CD4-positive, alpha-beta memory T cell (primary cell): Measurements from ENCODE around the gene CHMP2A. TPM values are rescaled to one million over a fixed set of nuclear protein-coding genes. Genes with fewer than 3 reads are reported as not detected.

ENCODE experiments used
- CTCF ChIA-PET: fragments of 350-600 bp; sonication (Branson Sonifier 250); formaldehyde crosslinking; loops from one replicate; lab custom pipeline; 2021; ENCODE audit warnings: inconsistent platforms; ENCODE audit not compliant: partially characterized antibody; lab: Charles Lee
- POLR2A ChIA-PET: fragments of 350-600 bp; sonication (Branson Sonifier 250); formaldehyde crosslinking; loops from one replicate; lab custom pipeline; 2021; ENCODE audit not compliant: partially characterized antibody; lab: Charles Lee
- DNase-seq, 5 donors: peaks; one replicate each; pipeline versions ENCODE4 v3.0.0 to v3.0.0-alpha.2; 2020 to 2022; ENCODE audit warnings: mixed read lengths in 1 of 5
- H3K27ac ChIP-seq: one replicate; pipeline ENCODE4 v1.7.0; 2013; ENCODE audit warnings: low read depth, low read length
- H3K27me3 ChIP-seq: 2 replicates; pipeline ENCODE4 v1.7.0; 2013; ENCODE audit warnings: mild to moderate bottlenecking, low read length, moderate library complexity; ENCODE audit not compliant: insufficient read depth
- H3K36me3 ChIP-seq: 2 replicates; pipeline ENCODE4 v1.7.0; 2013; ENCODE audit warnings: mild to moderate bottlenecking, low read length, moderate library complexity; ENCODE audit not compliant: insufficient read depth
- H3K4me1 ChIP-seq: 2 replicates; pipeline ENCODE4 v1.7.0; 2013; ENCODE audit warnings: mild to moderate bottlenecking, low read length, moderate library complexity; ENCODE audit not compliant: insufficient read depth
- H3K4me3 ChIP-seq, 2 donors: one replicate each; pipeline ENCODE4 v1.7.0; 2013; ENCODE audit warnings: low read length in 2 of 2, mild to moderate bottlenecking in 1 of 2
- H3K9me3 ChIP-seq, 2 donors: one replicate each; pipeline ENCODE4 v1.7.0; 2013; ENCODE audit warnings: low read length in 2 of 2, control low read depth in 1 of 2; ENCODE audit not compliant: control insufficient read depth in 1 of 2
- H3K27ac Mint-ChIP-seq, 7 donors: one replicate each; pipeline ENCODE4 v1.8.0; 2020 to 2021; ENCODE audit warnings: mixed read lengths in 7 of 7, mild to moderate bottlenecking in 6 of 7, inconsistent platforms in 3 of 7, moderate library complexity in 3 of 7
- H3K27me3 Mint-ChIP-seq, 2 donors: one replicate each; pipeline ENCODE4 v1.8.0; 2020 to 2021; ENCODE audit warnings: mixed read lengths in 2 of 2
- H3K36me3 Mint-ChIP-seq, 2 donors: one replicate each; pipeline ENCODE4 v1.8.0; 2020 to 2021; ENCODE audit warnings: mixed read lengths in 2 of 2, inconsistent platforms in 1 of 2, mild to moderate bottlenecking in 1 of 2
- H3K4me1 Mint-ChIP-seq, 4 donors: one replicate each; pipeline ENCODE4 v1.8.0; 2020 to 2021; ENCODE audit warnings: mixed read lengths in 4 of 4, mild to moderate bottlenecking in 1 of 4
- H3K4me3 Mint-ChIP-seq, 8 donors: one replicate each; pipeline ENCODE4 v1.8.0; 2020 to 2021; ENCODE audit warnings: mixed read lengths in 8 of 8, mild to moderate bottlenecking in 7 of 8, moderate library complexity in 6 of 8, inconsistent platforms in 3 of 8
- H3K9me3 Mint-ChIP-seq, 8 donors: one replicate each; pipeline ENCODE4 v1.8.0; 2020 to 2021; ENCODE audit warnings: mixed read lengths in 8 of 8, mild to moderate bottlenecking in 5 of 8, inconsistent platforms in 3 of 8, moderate library complexity in 1 of 8
- intact Hi-C: fragments of 100-400 bp; cut with micrococcal nuclease; formaldehyde crosslinking; loops from one replicate; pipeline ENCODE4 v1.15.1; 2023
- polyA plus RNA-seq, 2 donors: library from polyadenylated mRNA; unstranded; fragments of 300-500 nt; fragmentation: Illumina TruSeq; gene quantifications; one replicate each; pipeline ENCODE4 v1.2.3, GENCODE V29; 2021
- total RNA-seq, 2 experiments: library from RNA; stranded (reverse); gene quantifications; one replicate each; pipeline ENCODE4 v1.2.3, GENCODE V29; 2021

CHMP2A gene
- total and polyA plus RNA-seq, 4 experiments from 2014 or later, result 81.1 to 238 (median 144) TPM

GRCh38 chr19:58562122-58563033 lies 7.5 kb upstream of the CHMP2A start:
- H3K4me3 ChIP-seq, result peak overlapping the region; percentile 34 to 55
- H3K36me3 ChIP-seq, result no peaks in the 10 kb centered on the region
- POLR2A ChIA-PET, result interaction anchor here (0.6 to 7.3 kb wide), 13 partner anchors 8 to 816 kb away, joined by 3 to 104 read pairs (median 3); partner anchors contain the start of genes CHMP2A, MZF1, TRIM28 and ZBTB45
- Mint-ChIP-seq H3K27ac (peak overlapping the region; percentile 13 to 97 (median 84)), H3K36me3 (peaks cover 0 to 14% of the 10 kb centered on the region in 2 donors), H3K4me3 (peak overlapping the region; percentile 86 to 92 (median 89)), H3K27me3 (no peaks in the 10 kb centered on the region), H3K9me3 (peaks cover 0 to 2% (median 0%) of the 10 kb centered on the region in 8 donors), H3K4me1 (peaks cover 13 to 70% (median 41%) of the 10 kb centered on the region in 4 donors)
- intact Hi-C loops, result no loop called here
- no peaks in the 10 kb centered on the region for H3K27me3 ChIP-seq
- CTCF ChIA-PET, result interaction anchor here (1.3 to 3.1 kb wide), 2 partner anchors 19 to 43 kb away, joined by 4 to 12 read pairs; partner anchors contain the start of gene ZBTB45
- DNase-seq, result peak; percentile 35 to 39 (median 37)
- H3K27ac ChIP-seq, result peak overlapping the region; percentile 46
- peaks cover 54% of the 10 kb centered on the region for H3K4me1 ChIP-seq
- H3K9me3 ChIP-seq, result no peaks in the 10 kb centered on the region

- intact Hi-C loops, result no loop called here
- Mint-ChIP-seq H3K36me3 (peaks cover under 1 to 15% of the 10 kb centered on the region in 2 donors), H3K27ac (peak overlapping the region; percentile 43 to 97 (median 76)), H3K4me3 (peak overlapping the region; percentile 86 to 92 (median 89)), H3K9me3 (peaks cover 0 to 2% (median 0%) of the 10 kb centered on the region in 8 donors), H3K27me3 (no peaks in the 10 kb centered on the region), H3K4me1 (peaks cover 18 to 79% (median 47%) of the 10 kb centered on the region in 4 donors)
- peak overlapping the region in 1 of 2 donors; percentile 55 for H3K4me3 ChIP-seq
- ChIA-PET CTCF (interaction anchor here (1.3 to 3.1 kb wide), 2 partner anchors 20 to 42 kb away, joined by 4 to 12 read pairs; partner anchors contain the start of gene ZBTB45), POLR2A (interaction anchor here (0.6 to 7.3 kb wide), 9 partner anchors 10 to 816 kb away, joined by 3 to 104 read pairs (median 15); partner anchors contain the start of genes MZF1, TRIM28 and ZBTB45)
- peak overlapping the region; percentile 46 for H3K27ac ChIP-seq
- H3K4me1 ChIP-seq, result peaks cover 62% of the 10 kb centered on the region
- DNase-seq, result peak in 1 of 5 donors; percentile 34
- no peaks in the 10 kb centered on the region for H3K27me3 ChIP-seq
- peaks cover 2% of the 10 kb centered on the region for H3K36me3 ChIP-seq
- no peaks in the 10 kb centered on the region for H3K9me3 ChIP-seq
Observed at GRCh38 chr19:58561373-58562121, 6.6 kb upstream of the CHMP2A start.

- H3K4me1 Mint-ChIP-seq, result peaks cover 22 to 85% (median 51%) of the 10 kb centered on the region in 4 donors
- H3K27ac ChIP-seq, result no peak overlapping the region
- CTCF ChIA-PET, result no interaction called here
- H3K27me3 ChIP-seq, result no peaks in the 10 kb centered on the region
- H3K4me3 Mint-ChIP-seq, result peak overlapping the region in 7 of 8 donors; percentile 87 to 97 (median 91)
- no peak overlapping the region for H3K4me3 ChIP-seq
- peaks cover 8% of the 10 kb centered on the region for H3K36me3 ChIP-seq
- POLR2A ChIA-PET, result interaction anchor here (1.4 to 7.3 kb wide), 6 partner anchors 9 to 41 kb away, joined by 3 to 104 read pairs (median 24); partner anchors contain the start of genes MZF1, TRIM28 and ZBTB45
- no peak for DNase-seq
- H3K9me3 Mint-ChIP-seq, result peaks cover 0 to 2% (median 0%) of the 10 kb centered on the region in 8 donors
- peaks cover 6 to 20% of the 10 kb centered on the region in 2 donors for H3K36me3 Mint-ChIP-seq
- H3K27ac Mint-ChIP-seq, result peak overlapping the region in 5 of 7 donors; percentile 43 to 99 (median 97)
- peaks cover 69% of the 10 kb centered on the region for H3K4me1 ChIP-seq
- H3K9me3 ChIP-seq, result no peaks in the 10 kb centered on the region
- intact Hi-C loops, result no loop called here
- no peaks in the 10 kb centered on the region for H3K27me3 Mint-ChIP-seq
Observed at GRCh38 chr19:58560921-58561320, 6.0 kb upstream of the CHMP2A start.

- H3K27ac Mint-ChIP-seq, result peak overlapping the region; percentile 97 to 99 (median 99)
Observed at GRCh38 chr19:58560007-58560887, 5.3 kb upstream of the CHMP2A start.

GRCh38 chr19:58559275-58560006 lies 4.5 kb upstream of the CHMP2A start:
- peaks cover 9% of the 10 kb centered on the region for H3K36me3 ChIP-seq
- Mint-ChIP-seq H3K4me1 (peaks cover 25 to 96% (median 60%) of the 10 kb centered on the region in 4 donors), H3K27me3 (no peaks in the 10 kb centered on the region), H3K27ac (peak overlapping the region; percentile 97 to 99 (median 99)), H3K9me3 (peaks cover 0 to 2% (median 0%) of the 10 kb centered on the region in 8 donors), H3K4me3 (peak overlapping the region; percentile 92 to 98 (median 97)), H3K36me3 (peaks cover 8 to 32% of the 10 kb centered on the region in 2 donors)
- peaks cover 78% of the 10 kb centered on the region for H3K4me1 ChIP-seq
- peak overlapping the region; percentile 99 for H3K27ac ChIP-seq
- DNase-seq, result peak; percentile 28 to 68 (median 35)
- POLR2A ChIA-PET, result interaction anchor here (2.0 to 7.3 kb wide), 7 partner anchors 10 to 46 kb away, joined by 6 to 104 read pairs (median 11); partner anchors contain the start of genes MZF1, TRIM28 and ZBTB45
- H3K27me3 ChIP-seq, result no peaks in the 10 kb centered on the region
- H3K9me3 ChIP-seq, result no peaks in the 10 kb centered on the region
- peak overlapping the region; percentile 47 to 100 for H3K4me3 ChIP-seq
- intact Hi-C loops, result loop anchor here (1.0 kb wide), 3 partner anchors 14 to 40 kb away; partner anchors contain the start of genes MZF1, TRIM28 and ZBTB45
- CTCF ChIA-PET, result no interaction called here

More at GRCh38 chr19:58560007-58560887, 5.3 kb upstream of the CHMP2A start:
- Histone ChIP-seq H3K27ac (peak overlapping the region; percentile 99), H3K27me3 (no peaks in the 10 kb centered on the region), H3K4me1 (peaks cover 75% of the 10 kb centered on the region), H3K4me3 (no peak overlapping the region), H3K36me3 (peaks cover 9% of the 10 kb centered on the region), H3K9me3 (no peaks in the 10 kb centered on the region)
- H3K4me1 Mint-ChIP-seq, result peaks cover 22 to 91% (median 55%) of the 10 kb centered on the region in 4 donors
- DNase-seq, result no peak
- peaks cover 0 to 2% (median 0%) of the 10 kb centered on the region in 8 donors for H3K9me3 Mint-ChIP-seq
- no peaks in the 10 kb centered on the region for H3K27me3 Mint-ChIP-seq
- ChIA-PET POLR2A (interaction anchor here (1.4 to 7.3 kb wide), 8 partner anchors 9 to 41 kb away, joined by 3 to 104 read pairs (median 13); partner anchors contain the start of genes MZF1, TRIM28 and ZBTB45), CTCF (no interaction called here)
- H3K4me3 Mint-ChIP-seq, result peak overlapping the region; percentile 92 to 98 (median 97)
- intact Hi-C loops, result no loop called here
- peaks cover 6 to 24% of the 10 kb centered on the region in 2 donors for H3K36me3 Mint-ChIP-seq
